Neural progenitor cell (in vitro differentiated cells): ENCODE results near the gene SPATA22. TPM values are rescaled to one million over a fixed set of nuclear protein-coding genes. Genes with fewer than 3 reads are reported as not detected.

ENCODE experiments used
- DNase-seq: peaks from one replicate; pipeline ENCODE4 v3.0.0-alpha.2; 2016; ENCODE audit warnings: low spot score
- H2AFZ ChIP-seq: fragments of 200-600 bp; sonication (generic); replicated peaks from 2 replicates; pipeline ENCODE4 v1.6.1; 2016; ENCODE audit warnings: antibody characterized with exemption
- H3F3A ChIP-seq: fragments of 200-600 bp; sonication (generic); 2 replicates; pipeline ENCODE4 v1.6.1; 2016; ENCODE audit warnings: antibody characterized with exemption, low read depth
- H3K27ac ChIP-seq: fragments of 200-600 bp; sonication (generic); 2 replicates; pipeline ENCODE4 v1.5.1; 2016; ENCODE audit warnings: mild to moderate bottlenecking
- H3K27me3 ChIP-seq: fragments of 200-600 bp; sonication (generic); 2 replicates; pipeline ENCODE4 v1.6.1; 2016; ENCODE audit warnings: mild to moderate bottlenecking, moderate library complexity
- H3K36me3 ChIP-seq: fragments of 200-600 bp; sonication (generic); 2 replicates; pipeline ENCODE4 v1.5.1; 2016
- H3K4me1 ChIP-seq: fragments of 200-600 bp; sonication (generic); 2 replicates; pipeline ENCODE4 v1.6.1; 2016; ENCODE audit warnings: mixed run types
- H3K4me2 ChIP-seq: fragments of 200-600 bp; sonication (generic); 2 replicates; pipeline ENCODE4 v1.6.1; 2016
- H3K4me3 ChIP-seq: fragments of 200-600 bp; sonication (generic); 2 replicates; pipeline ENCODE4 v1.5.1; 2016
- H3K79me2 ChIP-seq: fragments of 200-600 bp; sonication (generic); 2 replicates; pipeline ENCODE4 v1.6.1; 2016; ENCODE audit warnings: low read depth
- H3K9ac ChIP-seq: fragments of 200-600 bp; sonication (generic); 2 replicates; pipeline ENCODE4 v1.6.1; 2016
- H3K9me3 ChIP-seq: fragments of 200-600 bp; sonication (generic); 2 replicates; pipeline ENCODE4 v1.5.1; 2016; ENCODE audit warnings: low read depth
- H4K20me1 ChIP-seq: fragments of 200-600 bp; sonication (generic); 2 replicates; pipeline ENCODE4 v1.6.1; 2016; ENCODE audit warnings: low read depth
- H3K27ac Mint-ChIP-seq: 3 replicates; pipeline ENCODE4 v1.8.0; 2021; ENCODE audit warnings: mixed read lengths
- H3K27me3 Mint-ChIP-seq: 2 replicates; pipeline ENCODE4 v1.8.0; 2022; ENCODE audit warnings: low read depth, mild to moderate bottlenecking, inconsistent platforms, moderate library complexity, mixed read lengths; ENCODE audit not compliant: insufficient read depth
- H3K36me3 Mint-ChIP-seq: 3 replicates; pipeline ENCODE4 v1.8.0; 2021; ENCODE audit warnings: mixed read lengths
- H3K4me1 Mint-ChIP-seq: 3 replicates; pipeline ENCODE4 v1.8.0; 2021; ENCODE audit warnings: mixed read lengths
- H3K4me3 Mint-ChIP-seq: 3 replicates; pipeline ENCODE4 v1.8.0; 2021; ENCODE audit warnings: mild to moderate bottlenecking, moderate library complexity, mixed read lengths
- H3K9me3 Mint-ChIP-seq: 3 replicates; pipeline ENCODE4 v1.8.0; 2020; ENCODE audit warnings: mixed read lengths
- EZH2 ChIP-seq: fragments of 200-600 bp; sonication (generic); IDR thresholded peaks from 2 replicates; pipeline ENCODE4 v1.6.1; 2017; ENCODE audit warnings: antibody characterized with exemption, mild to moderate bottlenecking, moderate library complexity
- EZH2phosphoT487 ChIP-seq: fragments of 200-600 bp; sonication (generic); IDR thresholded peaks from 2 replicates; pipeline ENCODE4 v1.6.1; 2017; ENCODE audit warnings: antibody characterized with exemption
- total RNA-seq: library from RNA; depleted of rRNA; stranded (reverse); fragments of >200 nt; gene quantifications from 2 replicates; pipeline ENCODE4 v1.2.3, GENCODE V29; 2015; ENCODE audit warnings: low replicate concordance
- TF ChIP-seq, protein P1 (sequence below): fragments of 200-600 bp; sonication (generic); IDR thresholded peaks from 2 replicates; pipeline ENCODE4 v1.5.1; 2017; ENCODE audit warnings: antibody characterized with exemption, mild to moderate bottlenecking

SPATA22 gene
- total RNA-seq, 1 donor from 2014 or later = not detected

DNA sequence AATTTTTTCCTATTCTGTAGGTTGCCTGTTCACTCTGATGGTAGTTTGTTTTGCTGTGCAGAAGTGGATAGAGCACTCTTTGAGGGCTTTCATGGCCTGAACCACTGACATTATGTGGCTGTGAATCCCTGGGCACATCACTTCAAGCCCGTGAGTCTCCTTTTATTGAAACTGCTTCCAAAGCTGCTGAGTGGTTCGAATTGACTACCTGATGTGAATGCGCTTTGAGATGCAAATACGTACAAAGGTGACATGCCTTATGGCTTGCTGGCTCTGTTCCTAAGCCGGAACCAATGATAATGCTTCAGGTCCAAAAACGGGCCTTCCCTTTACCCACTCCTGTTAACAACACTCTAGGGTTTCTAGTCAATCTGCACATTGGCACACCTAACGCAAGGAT lies 38.5 kb upstream of the SPATA22 start:
- DNase-seq = no peak
- peaks cover 35% of the 10 kb centered on the region for H3K4me1 Mint-ChIP-seq
- no peak overlapping the region for H2AFZ ChIP-seq
- no peaks in the 10 kb centered on the region for H3K79me2 ChIP-seq
- H3K36me3 ChIP-seq = no peaks in the 10 kb centered on the region
- H4K20me1 ChIP-seq = no peaks in the 10 kb centered on the region
- H3K4me1 ChIP-seq = peaks cover 30% of the 10 kb centered on the region
- no peak overlapping the region for H3K4me3 ChIP-seq
- no peak overlapping the region for H3K4me2 ChIP-seq
- peaks cover 4% of the 10 kb centered on the region for H3K27me3 Mint-ChIP-seq
- H3K27ac ChIP-seq = no peak overlapping the region
- H3K9me3 Mint-ChIP-seq = peaks cover 3% of the 10 kb centered on the region
- peaks cover 27% of the 10 kb centered on the region for H3K36me3 Mint-ChIP-seq
- H3K9ac ChIP-seq = no peak overlapping the region
- peaks cover 8% of the 10 kb centered on the region for H3K27me3 ChIP-seq
- H3F3A ChIP-seq = peaks cover 4% of the 10 kb centered on the region
- no peak overlapping the region for H3K4me3 Mint-ChIP-seq
- no peaks in the 10 kb centered on the region for H3K9me3 ChIP-seq
- TF ChIP-seq EZH2 (no peak), EZH2phosphoT487 (no peak)
- TF ChIP-seq, protein P1, sequence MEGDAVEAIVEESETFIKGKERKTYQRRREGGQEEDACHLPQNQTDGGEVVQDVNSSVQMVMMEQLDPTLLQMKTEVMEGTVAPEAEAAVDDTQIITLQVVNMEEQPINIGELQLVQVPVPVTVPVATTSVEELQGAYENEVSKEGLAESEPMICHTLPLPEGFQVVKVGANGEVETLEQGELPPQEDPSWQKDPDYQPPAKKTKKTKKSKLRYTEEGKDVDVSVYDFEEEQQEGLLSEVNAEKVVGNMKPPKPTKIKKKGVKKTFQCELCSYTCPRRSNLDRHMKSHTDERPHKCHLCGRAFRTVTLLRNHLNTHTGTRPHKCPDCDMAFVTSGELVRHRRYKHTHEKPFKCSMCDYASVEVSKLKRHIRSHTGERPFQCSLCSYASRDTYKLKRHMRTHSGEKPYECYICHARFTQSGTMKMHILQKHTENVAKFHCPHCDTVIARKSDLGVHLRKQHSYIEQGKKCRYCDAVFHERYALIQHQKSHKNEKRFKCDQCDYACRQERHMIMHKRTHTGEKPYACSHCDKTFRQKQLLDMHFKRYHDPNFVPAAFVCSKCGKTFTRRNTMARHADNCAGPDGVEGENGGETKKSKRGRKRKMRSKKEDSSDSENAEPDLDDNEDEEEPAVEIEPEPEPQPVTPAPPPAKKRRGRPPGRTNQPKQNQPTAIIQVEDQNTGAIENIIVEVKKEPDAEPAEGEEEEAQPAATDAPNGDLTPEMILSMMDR = no peak
- H3K27ac Mint-ChIP-seq = no peak overlapping the region

DNA sequence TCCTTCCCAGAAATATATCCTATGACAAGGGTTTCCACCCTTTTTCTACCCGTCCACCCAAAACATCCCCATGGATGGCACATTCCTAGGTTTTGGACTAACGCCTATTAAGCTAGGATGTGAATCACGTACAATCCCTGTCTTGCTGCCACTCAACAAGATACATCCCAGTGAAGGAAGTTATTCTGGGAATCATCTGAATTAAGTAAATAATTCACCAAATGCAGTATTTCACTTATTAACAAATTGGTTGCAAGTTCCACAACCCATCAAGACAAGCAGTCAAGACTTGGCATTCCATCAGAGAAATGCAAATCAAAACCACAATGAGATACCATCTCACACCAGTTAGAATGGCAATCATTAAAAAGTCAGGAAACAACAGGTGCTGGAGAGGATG lies 36.2 kb upstream of the SPATA22 start:
- no peak overlapping the region for H3K27ac Mint-ChIP-seq
- H3K27me3 Mint-ChIP-seq = peaks cover 4% of the 10 kb centered on the region
- TF ChIP-seq EZH2phosphoT487 (no peak), EZH2 (no peak)
- TF ChIP-seq, protein P1 = no peak
- Histone ChIP-seq H2AFZ (no peak overlapping the region), H3K79me2 (no peaks in the 10 kb centered on the region), H4K20me1 (no peaks in the 10 kb centered on the region), H3K36me3 (no peaks in the 10 kb centered on the region), H3K4me1 (peaks cover 21% of the 10 kb centered on the region), H3K27ac (no peak overlapping the region), H3K4me2 (no peak overlapping the region), H3F3A (peaks cover 4% of the 10 kb centered on the region), H3K9ac (no peak overlapping the region), H3K27me3 (peaks cover 8% of the 10 kb centered on the region), H3K9me3 (no peaks in the 10 kb centered on the region), H3K4me3 (no peak overlapping the region)
- H3K36me3 Mint-ChIP-seq = peaks cover 19% of the 10 kb centered on the region
- no peak overlapping the region for H3K4me3 Mint-ChIP-seq
- H3K4me1 Mint-ChIP-seq = peaks cover 16% of the 10 kb centered on the region
- peaks cover 3% of the 10 kb centered on the region for H3K9me3 Mint-ChIP-seq
- DNase-seq = no peak

DNA sequence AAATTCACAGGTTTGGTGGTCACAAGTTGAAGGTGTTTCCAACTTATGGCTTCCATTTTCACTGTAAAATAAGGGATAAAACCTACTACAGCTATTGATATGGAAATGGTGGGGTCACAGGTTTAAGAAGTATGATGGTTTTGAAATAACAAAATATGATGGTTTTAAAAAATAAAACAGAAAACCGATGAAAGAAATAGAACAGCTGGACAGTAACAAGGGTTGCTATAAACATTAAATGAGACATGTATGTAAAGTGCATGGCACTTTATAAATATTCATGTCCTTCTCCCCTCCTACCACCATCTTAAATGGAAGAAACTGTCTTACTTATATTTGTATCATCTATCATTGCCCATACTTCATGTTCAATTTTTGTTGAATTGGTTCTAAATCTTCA lies 35.5 kb upstream of the SPATA22 start:
- H3K27me3 ChIP-seq = peaks cover 7% of the 10 kb centered on the region
- TF ChIP-seq EZH2phosphoT487 = no peak
- TF ChIP-seq EZH2 = no peak
- TF ChIP-seq, protein P1 = no peak
- H4K20me1 ChIP-seq = no peaks in the 10 kb centered on the region
- no peak overlapping the region for H3K9ac ChIP-seq
- H3K4me1 ChIP-seq = peaks cover 14% of the 10 kb centered on the region
- no peaks in the 10 kb centered on the region for H3F3A ChIP-seq
- no peaks in the 10 kb centered on the region for H3K9me3 ChIP-seq
- DNase-seq = no peak
- H3K36me3 ChIP-seq = no peaks in the 10 kb centered on the region
- peaks cover 3% of the 10 kb centered on the region for H3K9me3 Mint-ChIP-seq
- H3K4me2 ChIP-seq = no peak overlapping the region
- H3K27ac Mint-ChIP-seq = no peak overlapping the region
- peaks cover 18% of the 10 kb centered on the region for H3K36me3 Mint-ChIP-seq
- H3K27me3 Mint-ChIP-seq = peaks cover 4% of the 10 kb centered on the region
- no peak overlapping the region for H3K27ac ChIP-seq
- H3K4me1 Mint-ChIP-seq = peaks cover 8% of the 10 kb centered on the region
- no peak overlapping the region for H2AFZ ChIP-seq
- H3K4me3 Mint-ChIP-seq = no peak overlapping the region
- H3K4me3 ChIP-seq = no peak overlapping the region
- no peaks in the 10 kb centered on the region for H3K79me2 ChIP-seq
